Measurements from ENCODE around the gene PIAS2.
A peak's percentile ranks its signal among the peaks of the same experiment; 100 is the strongest.

The PIAS2 gene

DNA sequence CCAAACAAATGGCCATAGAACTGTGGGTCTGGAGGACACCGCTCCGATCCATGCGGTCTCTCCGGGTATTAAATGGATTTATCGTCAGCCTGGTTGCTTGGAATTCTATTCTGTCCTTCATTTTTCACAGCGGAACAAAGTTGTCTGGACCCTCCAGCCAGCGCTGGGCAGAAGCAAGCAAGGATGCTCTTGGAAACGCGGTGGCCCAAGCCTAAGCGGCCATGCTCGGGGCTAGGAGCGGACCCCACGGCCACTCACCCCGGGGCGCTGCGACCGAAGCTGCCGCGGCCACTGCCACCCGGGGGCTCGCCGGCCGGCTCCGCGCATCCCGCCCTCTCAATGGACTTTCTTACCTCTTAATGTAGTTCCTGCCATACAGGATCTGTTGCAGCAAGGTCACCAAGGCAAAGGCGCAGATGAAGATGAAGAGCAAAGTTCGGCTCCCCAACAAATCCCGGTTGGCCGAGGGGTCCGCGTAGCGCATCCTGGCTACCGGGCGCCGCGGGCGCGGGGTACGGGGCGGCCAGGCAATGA lies 161.2 kb downstream of the PIAS2 start:
- POLR2A ChIA-PET, result interaction anchor here (0.7 kb wide), 1 partner anchor 604 kb away, joined by 5 read pairs; no protein-coding TSS in a partner anchor
- Histone ChIP-seq H3K4me1 (ENCODE audit: control extremely low read depth in 1 of 4, control insufficient read depth in 4 of 4, insufficient read depth in 4 of 4, low read length in 3 of 4) (peaks cover 0 to 43% (median 37%) of the 10 kb centered on the region in 4 experiments), H3K27me3 (replicated peaks in 2 of 5; ENCODE audit: control insufficient read depth in 4 of 5, insufficient read depth in 5 of 5, low read length in 4 of 5) (peaks cover 6 to 71% (median 30%) of the 10 kb centered on the region in 5 experiments), H3K4me3 (ENCODE audit: control insufficient read depth in 1 of 7, extremely low read depth in 1 of 7, insufficient read depth in 4 of 7, low read depth in 2 of 7, low read length in 6 of 7) (peak overlapping the region; percentile 3 to 62 (median 36)), H3K27ac (ENCODE audit: insufficient read depth in 1 of 2, low read depth in 1 of 2, low read length in 2 of 2, poor library complexity in 1 of 2, severe bottlenecking in 2 of 2) (no peak overlapping the region), H3K36me3 (ENCODE audit: control insufficient read depth in 4 of 4, insufficient read depth in 4 of 4, low read length in 3 of 4) (no peaks in the 10 kb centered on the region), H3K9me3 (ENCODE audit: control extremely low read depth in 1 of 5, control insufficient read depth in 4 of 5, insufficient read depth in 2 of 5, low read depth in 1 of 5, low read length in 4 of 5) (no peaks in the 10 kb centered on the region)
- no peak for DNase-seq
- 1% methylated on average over 37 of the region's 41 CpGs for WGBS (ENCODE audit: insufficient coverage)
- CTCF ChIA-PET, result no interaction called here

DNA sequence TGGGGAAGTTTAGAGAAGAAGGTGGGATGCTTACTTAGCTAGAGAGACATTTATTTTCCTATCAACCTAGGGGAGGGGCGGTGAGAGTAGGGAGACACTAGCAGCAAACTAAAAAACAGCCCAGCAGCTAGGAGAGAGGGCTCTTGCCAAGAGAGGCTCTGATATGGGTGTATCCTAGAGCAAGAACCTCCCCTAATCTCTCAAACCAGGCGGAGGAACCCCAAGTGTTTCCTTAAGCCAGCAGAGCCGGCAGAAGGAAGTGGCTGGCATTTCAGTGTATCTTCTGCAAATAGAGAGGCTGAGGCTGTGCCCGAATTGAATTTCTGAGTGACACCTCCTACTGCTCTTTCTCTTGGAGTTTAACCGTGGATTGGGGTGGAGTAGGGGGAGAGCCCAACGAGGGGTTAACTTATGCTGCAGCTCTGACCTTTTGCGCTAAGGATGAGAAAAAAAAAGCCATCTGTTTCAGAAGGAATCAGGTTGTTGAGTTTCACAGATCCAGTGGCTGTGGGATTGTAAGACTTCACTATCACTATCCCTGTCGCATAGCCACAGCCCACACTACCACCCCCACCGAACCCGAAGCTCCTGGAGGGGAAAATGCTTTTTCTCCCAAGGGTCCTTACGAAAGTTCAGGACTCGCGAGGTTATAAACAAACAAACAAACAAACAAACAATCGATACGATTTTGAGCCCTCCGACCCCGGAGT lies 161.8 kb downstream of the PIAS2 start:
- POLR2A ChIA-PET, result interaction anchor here (0.5 to 0.7 kb wide), 2 partner anchors 47 to 603 kb away, joined by 5 read pairs; no protein-coding TSS in a partner anchor
- Histone ChIP-seq H3K36me3 (ENCODE audit: control insufficient read depth in 4 of 4, insufficient read depth in 4 of 4, low read length in 3 of 4) (no peaks in the 10 kb centered on the region), H3K4me1 (ENCODE audit: control extremely low read depth in 1 of 4, control insufficient read depth in 4 of 4, insufficient read depth in 4 of 4, low read length in 3 of 4) (peaks cover 0 to 43% (median 37%) of the 10 kb centered on the region in 4 experiments), H3K9me3 (ENCODE audit: control extremely low read depth in 1 of 5, control insufficient read depth in 4 of 5, insufficient read depth in 2 of 5, low read depth in 1 of 5, low read length in 4 of 5) (no peaks in the 10 kb centered on the region), H3K4me3 (ENCODE audit: control insufficient read depth in 1 of 7, extremely low read depth in 1 of 7, insufficient read depth in 4 of 7, low read depth in 2 of 7, low read length in 6 of 7) (peak overlapping the region in 5 of 7 experiments; percentile 3 to 62 (median 55)), H3K27ac (ENCODE audit: insufficient read depth in 1 of 2, low read depth in 1 of 2, low read length in 2 of 2, poor library complexity in 1 of 2, severe bottlenecking in 2 of 2) (no peak overlapping the region), H3K27me3 (replicated peaks in 2 of 5; ENCODE audit: control insufficient read depth in 4 of 5, insufficient read depth in 5 of 5, low read length in 4 of 5) (peaks cover 6 to 65% (median 28%) of the 10 kb centered on the region in 5 experiments)
- CTCF ChIA-PET, result interaction anchor here (0.7 kb wide), 1 partner anchor 98 kb away, joined by 3 read pairs; no protein-coding TSS in a partner anchor
- 3% methylated on average over 11 of the region's 17 CpGs for WGBS (ENCODE audit: insufficient coverage)
- DNase-seq, result peak; percentile 57 to 91 (median 84)

DNA sequence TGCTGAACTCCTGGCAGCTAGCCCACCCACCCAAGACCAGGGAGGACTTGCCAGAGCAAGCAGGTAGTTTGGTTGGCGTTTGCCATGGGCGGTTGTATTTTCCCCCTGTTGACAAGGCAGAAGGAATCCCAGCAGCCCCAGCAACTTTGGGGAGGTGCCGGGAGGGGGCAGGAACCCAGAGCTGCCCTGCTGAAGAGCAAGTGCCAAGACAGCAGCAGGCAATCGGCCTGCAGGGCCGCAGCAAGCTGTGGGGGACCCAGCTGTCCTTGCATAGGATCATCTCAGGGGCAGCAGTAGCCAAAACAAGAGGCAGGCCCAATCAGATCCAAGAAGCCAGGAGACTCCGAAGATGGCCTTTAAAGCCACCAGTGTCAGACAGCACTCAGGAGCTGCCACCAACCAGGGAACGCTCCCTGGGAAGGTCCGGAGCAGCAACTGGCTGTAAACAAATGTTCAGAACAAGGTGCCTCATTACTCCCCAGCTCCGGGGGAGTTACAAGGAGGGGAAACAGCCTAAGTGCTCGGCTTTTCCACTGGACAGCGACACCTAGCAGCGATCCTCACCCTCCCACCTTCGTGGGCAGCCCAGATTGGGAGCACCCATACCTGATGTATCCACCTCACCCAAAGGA lies 162.5 kb downstream of the PIAS2 start:
- peak overlapping the region in 1 of 7 experiments; percentile 17 for H3K4me3 ChIP-seq (ENCODE audit: control insufficient read depth in 1 of 7, extremely low read depth in 1 of 7, insufficient read depth in 4 of 7, low read depth in 2 of 7, low read length in 6 of 7)
- no peaks in the 10 kb centered on the region for H3K9me3 ChIP-seq (ENCODE audit: control extremely low read depth in 1 of 5, control insufficient read depth in 4 of 5, insufficient read depth in 2 of 5, low read depth in 1 of 5, low read length in 4 of 5)
- ChIA-PET CTCF (interaction anchor here (0.7 kb wide), 1 partner anchor 97 kb away, joined by 3 read pairs; no protein-coding TSS in a partner anchor), POLR2A (interaction anchor here (0.5 kb wide), 1 partner anchor 48 kb away, joined by 5 read pairs; no protein-coding TSS in a partner anchor)
- no peaks in the 10 kb centered on the region for H3K36me3 ChIP-seq (ENCODE audit: control insufficient read depth in 4 of 4, insufficient read depth in 4 of 4, low read length in 3 of 4)
- peaks cover 0 to 43% (median 37%) of the 10 kb centered on the region in 4 experiments for H3K4me1 ChIP-seq (ENCODE audit: control extremely low read depth in 1 of 4, control insufficient read depth in 4 of 4, insufficient read depth in 4 of 4, low read length in 3 of 4)
- no peak overlapping the region for H3K27ac ChIP-seq (ENCODE audit: insufficient read depth in 1 of 2, low read depth in 1 of 2, low read length in 2 of 2, poor library complexity in 1 of 2, severe bottlenecking in 2 of 2)
- 63% methylated on average over 12 of the region's 13 CpGs for WGBS (ENCODE audit: insufficient coverage)
- peaks cover 2 to 58% (median 30%) of the 10 kb centered on the region in 5 experiments for H3K27me3 ChIP-seq (replicated peaks in 2 of 5; ENCODE audit: control insufficient read depth in 4 of 5, insufficient read depth in 5 of 5, low read length in 4 of 5)
- no peak for DNase-seq

DNA sequence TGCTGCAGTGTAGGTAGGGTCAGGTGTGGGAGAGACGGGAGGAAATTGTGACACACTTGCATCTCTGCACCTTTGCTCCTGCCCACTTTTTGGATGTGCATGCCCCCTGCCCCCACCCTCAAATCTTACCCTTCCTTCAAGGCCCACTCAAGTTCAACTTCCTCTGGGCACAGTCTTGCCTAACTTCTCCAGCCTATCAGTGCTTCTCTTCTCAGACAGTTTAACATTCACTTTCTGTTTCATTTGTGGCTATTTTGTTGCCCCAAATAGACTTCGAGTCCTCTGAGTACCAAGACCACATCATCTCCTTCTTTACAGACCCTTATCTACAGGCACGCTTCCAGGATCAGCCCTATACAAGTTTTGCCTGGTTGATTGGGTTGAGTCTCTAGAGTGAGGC lies 163.1 kb downstream of the PIAS2 start:
- peaks cover 0 to 43% (median 37%) of the 10 kb centered on the region in 4 experiments for H3K4me1 ChIP-seq (ENCODE audit: control extremely low read depth in 1 of 4, control insufficient read depth in 4 of 4, insufficient read depth in 4 of 4, low read length in 3 of 4)
- peaks cover 2 to 52% (median 27%) of the 10 kb centered on the region in 5 experiments for H3K27me3 ChIP-seq (replicated peaks in 2 of 5; ENCODE audit: control insufficient read depth in 4 of 5, insufficient read depth in 5 of 5, low read length in 4 of 5)
- H3K4me3 ChIP-seq (ENCODE audit: control insufficient read depth in 1 of 7, extremely low read depth in 1 of 7, insufficient read depth in 4 of 7, low read depth in 2 of 7, low read length in 6 of 7), result no peak overlapping the region
- DNase-seq, result peak in 2 of 3 donors; percentile 70 to 79
- no peaks in the 10 kb centered on the region for H3K9me3 ChIP-seq (ENCODE audit: control extremely low read depth in 1 of 5, control insufficient read depth in 4 of 5, insufficient read depth in 2 of 5, low read depth in 1 of 5, low read length in 4 of 5)
- no peaks in the 10 kb centered on the region for H3K36me3 ChIP-seq (ENCODE audit: control insufficient read depth in 4 of 4, insufficient read depth in 4 of 4, low read length in 3 of 4)
- ChIA-PET POLR2A (no interaction called here), CTCF (no interaction called here)
- WGBS (ENCODE audit: insufficient coverage), result 72% methylated on average over 2 of the region's 3 CpGs
- no peak overlapping the region for H3K27ac ChIP-seq (ENCODE audit: insufficient read depth in 1 of 2, low read depth in 1 of 2, low read length in 2 of 2, poor library complexity in 1 of 2, severe bottlenecking in 2 of 2)

Measured in common myeloid progenitor, CD34-positive (primary cell).